Activated CD4-positive, alpha-beta memory T cell treated with anti-CD3 and anti-CD28 coated beads, Interleukin-2, amount 10 ng/mL, durations not matched to agents 7 days and 5 days (primary cell): Measurements from ENCODE around the gene POLR3H. TPM values are rescaled to one million over a fixed set of nuclear protein-coding genes. Genes with fewer than 3 reads are reported as not detected.
"Not testable (repeated sequence)": the region's sequence is repeated elsewhere in the genome, so short reads cannot be mapped to it uniquely, and the experiment has no call there.

Experiments used
- CTCF ChIA-PET: fragments of 350-600 bp; sonication (Branson Sonifier 250); formaldehyde crosslinking; loops from one replicate; lab custom pipeline; 2021; ENCODE audit warnings: antibody characterized with exemption, inconsistent platforms; lab: Charles Lee
- POLR2A ChIA-PET: fragments of 350-600 bp; sonication (Branson Sonifier 250); formaldehyde crosslinking; loops from one replicate; lab custom pipeline; 2021; ENCODE audit warnings: antibody characterized with exemption; lab: Charles Lee
- DNase-seq: peaks from one replicate; pipeline ENCODE4 v3.0.0-alpha.2; 2020
- H3K27ac Mint-ChIP-seq: one replicate; pipeline ENCODE4 v1.8.0; 2021; ENCODE audit warnings: mild to moderate bottlenecking, mixed read lengths
- H3K27me3 Mint-ChIP-seq: one replicate; pipeline ENCODE4 v1.8.0; 2021; ENCODE audit warnings: mixed read lengths
- H3K36me3 Mint-ChIP-seq: one replicate; pipeline ENCODE4 v1.8.0; 2021; ENCODE audit warnings: low read depth, mixed read lengths
- H3K4me1 Mint-ChIP-seq: one replicate; pipeline ENCODE4 v1.8.0; 2021; ENCODE audit warnings: mixed read lengths
- H3K4me3 Mint-ChIP-seq: one replicate; pipeline ENCODE4 v1.8.0; 2021; ENCODE audit warnings: mild to moderate bottlenecking, mixed read lengths
- H3K9me3 Mint-ChIP-seq: one replicate; pipeline ENCODE4 v1.8.0; 2021; ENCODE audit warnings: mixed read lengths
- total RNA-seq, 2 experiments: library from RNA; stranded (reverse); gene quantifications; one replicate each; pipeline ENCODE4 v1.2.3, GENCODE V29; 2021

Gene POLR3H
- total RNA-seq, 2 experiments from 2014 or later = 19.2 to 20.5 TPM

DNA sequence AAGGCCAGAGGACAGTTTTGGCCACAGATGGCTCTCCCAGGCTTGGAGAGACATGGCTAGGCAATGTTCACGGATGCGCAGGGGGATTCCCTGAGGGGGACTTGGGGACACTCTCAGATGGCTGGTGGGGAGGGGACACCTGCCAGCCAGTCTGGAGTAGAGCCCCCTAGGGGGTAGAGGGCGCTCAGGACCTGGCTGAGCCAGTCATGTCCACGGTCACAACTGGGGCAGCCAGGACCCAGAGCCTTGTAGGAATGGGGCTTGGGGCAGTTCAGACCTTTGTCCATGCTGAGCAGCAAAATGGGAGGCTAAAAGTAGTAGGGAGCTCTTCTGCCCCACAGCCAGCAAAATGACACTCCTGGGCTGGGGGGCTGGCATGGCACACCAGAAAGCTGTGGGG, 18.2 kb upstream of the POLR3H start:
- DNase-seq = no peak
- POLR2A ChIA-PET = no interaction called here
- CTCF ChIA-PET = no interaction called here
- Mint-ChIP-seq H3K4me1 (peaks cover 12% of the 10 kb centered on the region), H3K9me3 (no peaks in the 10 kb centered on the region), H3K27me3 (peaks cover 32% of the 10 kb centered on the region), H3K27ac (no peak overlapping the region), H3K36me3 (no peaks in the 10 kb centered on the region), H3K4me3 (no peak overlapping the region)

- ChIA-PET POLR2A (no interaction called here), CTCF (no interaction called here)
- H3K9me3 Mint-ChIP-seq = no peaks in the 10 kb centered on the region
- H3K4me3 Mint-ChIP-seq = no peak overlapping the region
- H3K4me1 Mint-ChIP-seq = peaks cover 14% of the 10 kb centered on the region
- no peaks in the 10 kb centered on the region for H3K36me3 Mint-ChIP-seq
- no peak for DNase-seq
- no peak overlapping the region for H3K27ac Mint-ChIP-seq
- peaks cover 34% of the 10 kb centered on the region for H3K27me3 Mint-ChIP-seq
Measured at GRCh38 chr22:41561788-41562187, 17.5 kb upstream of the POLR3H start.

- Mint-ChIP-seq H3K36me3 (no peaks in the 10 kb centered on the region), H3K27me3 (peaks cover 38% of the 10 kb centered on the region), H3K27ac (no peak overlapping the region), H3K9me3 (no peaks in the 10 kb centered on the region), H3K4me1 (peaks cover 14% of the 10 kb centered on the region), H3K4me3 (no peak overlapping the region)
- POLR2A ChIA-PET = no interaction called here
- CTCF ChIA-PET = no interaction called here
- no peak for DNase-seq
Measured at GRCh38 chr22:41561335-41561734, 17.1 kb upstream of the POLR3H start.

GRCh38 chr22:41560095-41560471, 15.8 kb upstream of the POLR3H start:
- no peak overlapping the region for H3K27ac Mint-ChIP-seq
- H3K27me3 Mint-ChIP-seq = peaks cover 39% of the 10 kb centered on the region
- no peak for DNase-seq
- peaks cover 9% of the 10 kb centered on the region for H3K4me1 Mint-ChIP-seq
- no peaks in the 10 kb centered on the region for H3K36me3 Mint-ChIP-seq
- ChIA-PET CTCF (no interaction called here), POLR2A (interaction anchor here (1.5 kb wide), 1 partner anchor 30 kb away, joined by 3 read pairs; the partner anchor contains the start of gene PMM1)
- no peaks in the 10 kb centered on the region for H3K9me3 Mint-ChIP-seq
- no peak overlapping the region for H3K4me3 Mint-ChIP-seq

DNA sequence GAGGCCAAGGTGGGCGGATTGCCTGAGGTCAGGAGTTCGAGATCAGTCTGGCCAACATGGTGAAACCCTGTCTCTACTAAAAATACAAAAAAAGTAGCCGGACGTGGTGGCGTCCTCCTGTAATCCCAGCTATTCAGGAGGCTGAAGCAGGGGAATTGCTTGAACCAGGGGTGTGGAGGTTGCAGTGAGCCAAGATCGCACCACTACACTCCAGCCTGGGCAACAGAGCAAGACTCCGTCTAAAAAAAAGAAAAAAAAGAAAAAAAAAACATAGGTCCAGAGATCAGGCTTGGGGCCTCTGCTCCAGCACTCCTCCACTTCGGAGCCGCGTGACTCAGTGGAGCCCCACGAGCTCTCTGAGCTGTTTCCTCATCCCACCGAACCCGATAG, 14.0 kb upstream of the POLR3H start:
- ChIA-PET CTCF (interaction anchor here (1.0 to 2.4 kb wide), 2 partner anchors 14 to 154 kb away, joined by 3 to 5 read pairs; partner anchors contain the start of gene POLR3H), POLR2A (interaction anchor here (1.1 to 1.3 kb wide), 2 partner anchors 15 to 63 kb away, joined by 3 to 5 read pairs; partner anchors contain the start of genes DESI1 and XRCC6)
- H3K27ac Mint-ChIP-seq, H3K36me3 Mint-ChIP-seq, H3K9me3 Mint-ChIP-seq, DNase-seq, H3K4me1 Mint-ChIP-seq, H3K4me3 Mint-ChIP-seq: not testable (repeated sequence)
- H3K27me3 Mint-ChIP-seq = peaks cover 43% of the 10 kb centered on the region

- POLR2A ChIA-PET = interaction anchor here (1.1 to 1.3 kb wide), 2 partner anchors 14 to 63 kb away, joined by 3 to 5 read pairs; partner anchors contain the start of genes DESI1 and XRCC6
- H3K4me1 Mint-ChIP-seq = peaks cover 5% of the 10 kb centered on the region
- H3K9me3 Mint-ChIP-seq = no peaks in the 10 kb centered on the region
- CTCF ChIA-PET = interaction anchor here (1.0 to 2.4 kb wide), 2 partner anchors 14 to 154 kb away, joined by 3 to 5 read pairs; partner anchors contain the start of gene POLR3H
- H3K27ac Mint-ChIP-seq = no peak overlapping the region
- H3K4me3 Mint-ChIP-seq = no peak overlapping the region
- no peaks in the 10 kb centered on the region for H3K36me3 Mint-ChIP-seq
- DNase-seq = no peak
- peaks cover 42% of the 10 kb centered on the region for H3K27me3 Mint-ChIP-seq
Measured at GRCh38 chr22:41557401-41558240, 13.4 kb upstream of the POLR3H start.

DNA sequence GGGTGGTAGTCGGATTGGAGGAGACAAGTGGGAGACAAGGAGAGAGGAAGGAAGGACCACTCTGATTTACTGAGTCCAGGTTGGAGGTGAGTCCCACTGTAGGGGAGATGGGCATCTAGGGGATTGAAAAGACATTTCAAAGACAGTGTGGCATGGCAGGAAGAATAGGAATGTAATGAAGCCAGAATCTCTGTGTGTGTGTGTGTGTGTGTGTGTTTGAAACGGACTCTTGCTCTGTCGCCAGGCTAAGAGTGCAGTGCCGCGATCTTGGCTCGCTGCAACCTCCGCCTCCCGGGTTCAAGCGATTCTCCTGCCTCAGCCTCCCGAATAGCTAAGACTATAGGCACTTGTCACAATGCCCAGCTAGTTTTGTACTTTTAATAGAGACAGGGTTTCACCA, 12.3 kb upstream of the POLR3H start:
- Mint-ChIP-seq H3K27ac (no peak overlapping the region), H3K4me1 (peaks cover 5% of the 10 kb centered on the region), H3K27me3 (peaks cover 41% of the 10 kb centered on the region), H3K9me3 (no peaks in the 10 kb centered on the region), H3K36me3 (no peaks in the 10 kb centered on the region), H3K4me3 (no peak overlapping the region)
- ChIA-PET POLR2A (no interaction called here), CTCF (interaction anchor here (0.7 to 2.4 kb wide), 2 partner anchors 13 to 62 kb away, joined by 3 to 5 read pairs; partner anchors contain the start of gene POLR3H)
- DNase-seq = no peak

DNA sequence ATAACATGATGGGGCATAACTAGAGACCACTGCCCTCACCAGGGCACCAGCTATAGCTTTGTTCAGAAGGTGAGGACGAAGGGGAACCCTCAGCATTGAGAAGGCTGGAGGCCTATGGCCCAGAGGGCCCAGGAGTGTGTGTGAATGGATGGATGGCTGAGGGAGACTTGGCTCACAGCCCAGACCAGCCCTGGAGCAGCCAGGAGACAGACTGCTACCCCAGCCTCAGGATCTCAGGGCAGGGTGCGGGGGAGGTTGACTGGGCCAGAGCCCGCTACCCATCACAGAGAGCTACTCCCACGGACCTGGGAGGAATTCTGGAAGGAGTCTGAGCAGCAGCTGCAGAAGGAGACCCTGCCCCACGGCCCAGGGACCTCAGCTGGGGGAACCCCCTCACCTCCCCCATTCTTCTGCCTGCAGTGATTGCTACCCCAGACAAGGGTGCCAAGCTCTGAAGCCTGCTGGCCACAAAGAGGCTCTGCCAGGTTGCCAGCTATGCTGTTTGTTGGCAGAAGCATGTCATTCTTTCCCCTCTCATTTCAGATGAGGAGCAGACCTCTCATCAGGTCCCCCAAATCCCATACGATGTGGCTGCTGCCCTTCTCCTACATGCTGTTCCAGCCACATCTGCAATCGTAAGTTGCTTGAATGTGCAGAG, 11.2 kb upstream of the POLR3H start:
- no peak for DNase-seq
- Mint-ChIP-seq H3K4me1 (peaks cover 5% of the 10 kb centered on the region), H3K36me3 (no peaks in the 10 kb centered on the region), H3K27me3 (peaks cover 32% of the 10 kb centered on the region), H3K27ac (no peak overlapping the region), H3K4me3 (no peak overlapping the region), H3K9me3 (no peaks in the 10 kb centered on the region)
- ChIA-PET CTCF (interaction anchor here (2.4 kb wide), 1 partner anchor 12 kb away, joined by 5 read pairs; the partner anchor contains the start of gene POLR3H), POLR2A (no interaction called here)

- Mint-ChIP-seq H3K27ac (no peak overlapping the region), H3K4me3 (no peak overlapping the region), H3K27me3 (peaks cover 22% of the 10 kb centered on the region), H3K4me1 (peaks cover 2% of the 10 kb centered on the region), H3K36me3 (no peaks in the 10 kb centered on the region), H3K9me3 (no peaks in the 10 kb centered on the region)
- ChIA-PET CTCF (interaction anchor here (1.5 kb wide), 1 partner anchor 25 kb away, joined by 4 read pairs; no protein-coding TSS in a partner anchor), POLR2A (no interaction called here)
- no peak for DNase-seq
Measured at GRCh38 chr22:41551877-41552582, 7.8 kb upstream of the POLR3H start.

GRCh38 chr22:41550952-41551491, 6.8 kb upstream of the POLR3H start:
- no peak overlapping the region for H3K27ac Mint-ChIP-seq
- POLR2A ChIA-PET = no interaction called here
- no peaks in the 10 kb centered on the region for H3K4me1 Mint-ChIP-seq
- no peaks in the 10 kb centered on the region for H3K9me3 Mint-ChIP-seq
- H3K27me3 Mint-ChIP-seq = peaks cover 15% of the 10 kb centered on the region
- no peaks in the 10 kb centered on the region for H3K36me3 Mint-ChIP-seq
- no peak for DNase-seq
- no peak overlapping the region for H3K4me3 Mint-ChIP-seq
- CTCF ChIA-PET = no interaction called here

GRCh38 chr22:41548830-41549211, 4.6 kb upstream of the POLR3H start:
- peaks cover 15% of the 10 kb centered on the region for H3K27me3 Mint-ChIP-seq
- DNase-seq = no peak
- ChIA-PET POLR2A (interaction anchor here (1.5 kb wide), 1 partner anchor 72 kb away, joined by 7 read pairs; the partner anchor contains the start of genes DESI1 and XRCC6), CTCF (interaction anchor here (0.8 to 1.0 kb wide), 2 partner anchors 22 to 118 kb away, joined by 3 to 4 read pairs; no protein-coding TSS in a partner anchor)
- peaks cover 15% of the 10 kb centered on the region for H3K4me1 Mint-ChIP-seq
- H3K27ac Mint-ChIP-seq = no peak overlapping the region
- H3K36me3 Mint-ChIP-seq = peaks cover 2% of the 10 kb centered on the region
- no peak overlapping the region for H3K4me3 Mint-ChIP-seq
- H3K9me3 Mint-ChIP-seq = no peaks in the 10 kb centered on the region

DNA sequence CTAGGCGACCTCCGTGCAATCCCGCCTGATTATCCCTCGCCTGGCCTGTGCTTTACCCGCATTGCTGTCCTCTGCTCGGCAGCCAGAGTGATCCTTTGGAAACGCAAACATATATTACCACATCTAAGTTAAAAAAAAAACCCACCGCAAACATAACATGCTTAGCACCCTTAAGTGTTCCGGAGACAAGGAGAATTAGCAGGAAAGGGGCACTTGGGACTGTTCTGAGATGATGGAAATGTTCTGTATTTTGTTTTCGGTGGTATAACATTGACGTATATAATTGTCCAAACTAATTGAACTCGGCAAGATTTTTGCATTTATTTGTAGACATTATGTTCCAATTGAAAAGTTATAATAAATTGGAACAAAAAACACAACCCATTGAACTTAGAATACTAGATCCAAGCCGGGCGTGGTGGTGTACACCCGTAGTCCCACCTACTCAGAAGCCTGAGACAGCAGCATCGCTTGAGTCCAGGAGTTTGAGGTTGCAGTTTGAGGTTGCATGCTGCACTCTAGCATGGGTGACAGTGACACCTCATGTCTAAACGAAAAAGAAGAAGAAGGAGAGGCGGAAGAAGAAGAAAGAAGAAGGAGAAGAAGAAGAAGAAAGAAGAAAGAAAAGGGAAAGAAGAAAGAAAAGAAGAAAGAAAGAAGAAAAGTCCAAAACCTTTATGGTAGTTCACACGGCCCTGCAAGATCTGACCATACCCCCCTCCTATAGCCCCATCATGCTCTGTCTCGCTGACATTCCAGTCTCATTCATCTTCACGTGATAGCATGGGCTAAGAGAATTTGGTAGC, 604 bp upstream of the POLR3H start:
- H3K27me3 Mint-ChIP-seq = no peaks in the 10 kb centered on the region
- H3K9me3 Mint-ChIP-seq = no peaks in the 10 kb centered on the region
- peak overlapping the region; percentile 98 for H3K4me3 Mint-ChIP-seq
- ChIA-PET POLR2A (no interaction called here), CTCF (interaction anchor here (1.0 kb wide), 2 partner anchors 9 to 18 kb away, joined by 3 read pairs; no protein-coding TSS in a partner anchor)
- H3K27ac Mint-ChIP-seq = peak overlapping the region; percentile 88
- peaks cover 2% of the 10 kb centered on the region for H3K36me3 Mint-ChIP-seq
- peaks cover 44% of the 10 kb centered on the region for H3K4me1 Mint-ChIP-seq
- no peak for DNase-seq
